HFFc6 (cell line): Measurements from ENCODE around the gene UNC93B1. TPM values are rescaled to one million over a fixed set of nuclear protein-coding genes. Genes with fewer than 3 reads are reported as not detected.
A peak's percentile ranks its signal among the peaks of the same experiment; 100 is the strongest.

Experiments
- DNase-seq: peaks from one replicate; pipeline ENCODE4 v3.0.0-alpha.2; 2018
- H3K27ac Mint-ChIP-seq: 2 replicates; pipeline ENCODE4 v1.8.0; 2020; ENCODE audit warnings: mild to moderate bottlenecking, mixed read lengths
- H3K27me3 Mint-ChIP-seq: 2 replicates; pipeline ENCODE4 v1.8.0; 2021; ENCODE audit warnings: mild to moderate bottlenecking, moderate library complexity, mixed read lengths; ENCODE audit not compliant: insufficient read depth
- H3K36me3 Mint-ChIP-seq: 2 replicates; pipeline ENCODE4 v1.8.0; 2021; ENCODE audit warnings: low read depth, mixed read lengths
- H3K4me1 Mint-ChIP-seq: 2 replicates; pipeline ENCODE4 v1.8.0; 2020; ENCODE audit warnings: low read depth, mixed read lengths
- H3K4me3 Mint-ChIP-seq: 2 replicates; pipeline ENCODE4 v1.8.0; 2020; ENCODE audit warnings: mild to moderate bottlenecking, moderate library complexity, mixed read lengths
- H3K9me3 Mint-ChIP-seq: 2 replicates; pipeline ENCODE4 v1.8.0; 2020; ENCODE audit warnings: mild to moderate bottlenecking, mixed read lengths
- CTCF ChIP-seq: fragments of 200-600 bp; sonication (generic); IDR thresholded peaks from 2 replicates; pipeline ENCODE4 v1.5.0; 2021; ENCODE audit warnings: antibody characterized with exemption, mild to moderate bottlenecking
- total RNA-seq, 6 experiments: library from RNA; stranded (reverse); fragmentation: NEBNext Ultra II Directional; extraction: Animal tissue kit (Norgen Biotek cat#: 25700); gene quantifications; 2 replicates in 1 of 6; 3 replicates in 5 of 6; pipeline ENCODE4 v1.2.3, GENCODE V29; 2021

The UNC93B1 gene
- total RNA-seq, 6 experiments from 2014 or later = 17.2 to 23.0 (median 19.9) TPM

- Mint-ChIP-seq H3K27me3 (peaks cover 12% of the 10 kb centered on the region), H3K9me3 (no peaks in the 10 kb centered on the region), H3K27ac (peak overlapping the region; percentile 97), H3K36me3 (peaks cover 5% of the 10 kb centered on the region), H3K4me1 (peaks cover 77% of the 10 kb centered on the region), H3K4me3 (peak overlapping the region; percentile 78)
- no peak for TF ChIP-seq CTCF
- DNase-seq = no peak
Measured at GRCh38 chr11:68013611-68014156, 9.8 kb upstream of the UNC93B1 start.

GRCh38 chr11:68012843-68013610 lies 9.1 kb upstream of the UNC93B1 start:
- DNase-seq = peak; percentile 97
- Mint-ChIP-seq H3K9me3 (no peaks in the 10 kb centered on the region), H3K27ac (peak overlapping the region; percentile 97), H3K4me1 (peaks cover 74% of the 10 kb centered on the region), H3K4me3 (peak overlapping the region; percentile 78), H3K36me3 (peaks cover 5% of the 10 kb centered on the region), H3K27me3 (peaks cover 10% of the 10 kb centered on the region)
- no peak for TF ChIP-seq CTCF

- peak overlapping the region; percentile 97 for H3K27ac Mint-ChIP-seq
- TF ChIP-seq CTCF = no peak
- peaks cover 71% of the 10 kb centered on the region for H3K4me1 Mint-ChIP-seq
Measured at GRCh38 chr11:68012044-68012842, 8.3 kb upstream of the UNC93B1 start.

GRCh38 chr11:68011051-68011943 lies 7.4 kb upstream of the UNC93B1 start:
- peaks cover 64% of the 10 kb centered on the region for H3K4me1 Mint-ChIP-seq
- DNase-seq = no peak
- no peaks in the 10 kb centered on the region for H3K9me3 Mint-ChIP-seq
- peak overlapping the region; percentile 97 for H3K27ac Mint-ChIP-seq
- H3K36me3 Mint-ChIP-seq = peaks cover 5% of the 10 kb centered on the region
- H3K4me3 Mint-ChIP-seq = peak overlapping the region; percentile 91
- peaks cover 5% of the 10 kb centered on the region for H3K27me3 Mint-ChIP-seq
- no peak for TF ChIP-seq CTCF

More at GRCh38 chr11:68012044-68012842, 8.3 kb upstream of the UNC93B1 start:
- peaks cover 5% of the 10 kb centered on the region for H3K36me3 Mint-ChIP-seq
- no peak for DNase-seq
- peaks cover 5% of the 10 kb centered on the region for H3K27me3 Mint-ChIP-seq
- H3K4me3 Mint-ChIP-seq = peak overlapping the region; percentile 91
- H3K9me3 Mint-ChIP-seq = no peaks in the 10 kb centered on the region
